GM12892 (cell line): Measurements from ENCODE around the gene FAM13A.
A peak's percentile ranks its signal among the peaks of the same experiment; 100 is the strongest.

Source experiments
- DNase-seq: peaks from one replicate; pipeline ENCODE4 v3.0.0; 2011; ENCODE audit not compliant: insufficient read length
- FAIRE-seq: peaks from 2 replicates; lab custom pipeline; 2011; peaks lifted over from hg19 to GRCh38; lab: Jason Lieb, UNC
- POLR2A ChIP-seq: IDR thresholded peaks from 2 replicates; pipeline ENCODE4 v1.6.1; 2011; ENCODE audit warnings: low read depth, low read length, control low read depth
- POLR2AphosphoS5 ChIP-seq: IDR thresholded peaks from 2 replicates; pipeline ENCODE4 v1.6.1; 2011; ENCODE audit warnings: low read depth, low read length, control low read depth
- TAF1 ChIP-seq: IDR thresholded peaks from 2 replicates; pipeline ENCODE4 v1.6.1; 2011; ENCODE audit warnings: low read depth, mild to moderate bottlenecking, control low read depth, low read length, borderline replicate concordance

Gene FAM13A

DNA sequence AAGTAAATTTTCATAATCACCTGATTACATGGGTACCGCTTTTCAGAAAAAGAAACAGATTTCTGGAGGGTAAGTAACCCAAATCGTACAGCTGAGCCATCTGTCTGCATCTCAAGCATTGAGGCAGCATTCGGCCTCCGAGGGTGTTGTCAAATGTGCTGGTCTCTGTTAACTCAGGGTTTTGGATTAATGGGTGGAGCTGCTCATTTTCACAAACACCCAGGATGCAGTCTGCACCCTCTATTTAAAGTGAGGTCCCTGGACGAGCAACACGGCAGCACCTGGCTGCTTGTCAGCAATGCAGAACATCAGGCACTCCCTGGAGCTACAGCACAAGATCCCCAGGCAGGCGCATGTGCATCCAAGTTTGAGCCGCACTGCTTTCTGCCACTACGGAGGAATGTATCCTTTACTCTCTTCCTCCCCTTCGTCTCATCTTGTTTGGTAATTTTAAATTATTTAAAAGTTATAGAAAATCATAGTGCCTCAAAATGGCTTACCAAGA is 334.7 kb downstream of the FAM13A start:
- DNase-seq (no peak), FAIRE-seq (no peak)
- no peak for TF ChIP-seq TAF1
- no peak for TF ChIP-seq POLR2AphosphoS5
- no peak for TF ChIP-seq POLR2A

DNA sequence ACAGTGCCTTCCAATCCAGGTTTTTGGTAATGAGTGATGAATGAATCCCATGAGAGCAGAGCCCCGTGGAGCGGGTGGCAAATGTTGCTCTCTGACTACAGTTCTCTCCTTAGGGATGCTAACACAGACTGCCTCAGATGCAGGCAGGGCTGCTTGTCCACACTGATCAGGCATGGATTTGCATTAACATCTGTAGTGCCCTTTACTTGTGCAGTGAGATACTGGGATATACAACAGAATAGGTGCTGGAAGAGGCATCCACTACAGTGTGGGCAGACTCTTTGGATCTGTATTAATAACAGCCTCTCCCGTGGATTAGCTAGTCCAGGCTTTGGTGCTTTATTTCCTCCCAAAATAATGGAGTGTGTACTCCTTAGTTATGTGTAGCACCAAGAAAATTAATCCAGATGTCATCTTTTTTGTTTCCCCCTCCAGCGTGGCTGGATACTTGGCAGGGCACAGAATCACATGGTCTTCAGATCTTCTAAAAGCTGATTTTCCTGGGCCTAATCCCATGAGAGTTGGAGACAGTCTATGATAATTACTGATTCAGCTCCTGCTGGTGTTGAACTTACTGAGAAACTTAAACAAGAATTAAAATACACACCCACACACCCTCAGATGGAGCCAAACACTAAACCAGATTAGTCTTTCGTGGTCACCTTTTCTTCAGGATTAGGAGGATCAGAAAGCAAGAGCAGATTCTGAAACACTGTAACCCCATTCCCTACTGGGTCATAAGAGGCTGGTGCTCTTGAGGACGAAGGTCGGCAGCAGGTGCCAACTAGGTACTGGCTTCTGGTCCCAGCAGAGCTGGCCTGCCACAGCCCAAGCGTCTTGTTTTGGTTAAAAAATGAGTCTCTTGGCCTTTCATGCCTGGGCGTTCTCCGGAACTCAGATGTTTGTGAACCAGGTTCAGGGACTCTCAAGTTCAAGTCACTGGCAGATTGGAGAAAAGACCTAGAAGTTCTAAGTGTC is 336.2 kb downstream of the FAM13A start:
- FAIRE-seq (no peak), DNase-seq (no peak)
- TF ChIP-seq TAF1 (no peak), POLR2AphosphoS5 (no peak), POLR2A (no peak)

DNA sequence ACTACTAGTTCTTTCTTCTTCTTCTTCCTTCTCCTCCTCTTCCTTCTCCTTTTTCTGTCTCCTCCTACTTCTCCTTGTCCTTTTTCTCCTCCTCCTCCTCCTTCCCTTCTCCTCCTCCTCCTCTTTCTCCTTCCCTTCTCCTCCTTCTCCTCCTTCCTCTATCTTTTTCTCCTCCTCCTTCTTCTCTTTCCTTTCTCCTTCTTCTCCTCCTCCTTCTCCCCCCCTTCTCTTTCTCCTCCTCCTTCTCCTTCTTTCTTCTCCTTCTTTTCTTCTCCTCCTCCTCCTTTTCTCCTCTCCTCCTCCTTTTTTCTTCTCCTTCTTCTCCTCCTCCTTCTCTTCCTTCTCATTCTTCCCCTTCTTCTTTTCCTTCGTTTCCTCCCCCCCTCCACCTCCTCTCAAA is 337.6 kb downstream of the FAM13A start:
- TF ChIP-seq TAF1 (no peak), POLR2AphosphoS5 (no peak), POLR2A (no peak)
- no peak for DNase-seq
- no peak for FAIRE-seq

DNA sequence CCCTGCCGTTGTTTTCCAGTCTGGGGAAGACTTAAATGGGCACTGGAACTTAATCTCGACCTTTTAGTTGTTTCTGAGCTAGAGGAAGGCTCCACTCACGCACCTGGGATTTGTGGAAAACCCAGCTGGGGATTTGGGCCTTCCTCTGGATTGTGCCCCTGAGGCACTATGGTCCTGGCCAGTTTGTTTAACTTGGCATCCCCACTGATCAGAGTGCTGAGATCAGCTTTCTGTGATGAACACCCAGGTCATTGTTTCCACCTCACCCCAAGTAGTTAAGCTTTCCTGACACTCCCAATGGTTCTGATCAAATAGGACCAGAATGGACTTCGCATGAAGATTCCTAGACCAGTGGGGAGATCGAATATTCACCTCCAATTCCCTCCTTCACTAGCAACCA is 338.9 kb downstream of the FAM13A start:
- FAIRE-seq = no peak
- no peak for DNase-seq
- TF ChIP-seq TAF1 (no peak), POLR2AphosphoS5 (no peak), POLR2A (no peak)

DNA sequence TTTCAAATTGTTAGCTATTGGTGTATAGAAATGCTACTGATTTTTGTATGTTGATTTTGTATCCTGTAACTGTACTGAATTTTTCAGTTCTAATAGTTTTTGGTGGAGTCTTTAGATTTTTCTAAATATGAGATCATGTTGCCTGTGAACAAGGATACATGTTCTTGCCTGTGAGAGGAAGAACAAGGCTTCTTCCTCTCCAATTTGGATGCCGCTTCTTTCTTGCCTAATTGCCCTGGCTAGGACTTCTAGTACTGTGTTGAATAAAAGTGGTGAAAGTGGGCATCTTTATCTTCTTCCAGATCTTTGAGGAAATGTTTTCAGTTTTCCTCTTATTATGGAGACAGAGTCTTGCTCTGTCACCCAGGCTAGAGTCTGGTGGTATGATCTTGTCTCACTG is 343.2 kb downstream of the FAM13A start:
- FAIRE-seq = no peak
- TF ChIP-seq POLR2AphosphoS5 = no peak
- TF ChIP-seq TAF1 = no peak
- no peak for TF ChIP-seq POLR2A
- DNase-seq = no peak

DNA sequence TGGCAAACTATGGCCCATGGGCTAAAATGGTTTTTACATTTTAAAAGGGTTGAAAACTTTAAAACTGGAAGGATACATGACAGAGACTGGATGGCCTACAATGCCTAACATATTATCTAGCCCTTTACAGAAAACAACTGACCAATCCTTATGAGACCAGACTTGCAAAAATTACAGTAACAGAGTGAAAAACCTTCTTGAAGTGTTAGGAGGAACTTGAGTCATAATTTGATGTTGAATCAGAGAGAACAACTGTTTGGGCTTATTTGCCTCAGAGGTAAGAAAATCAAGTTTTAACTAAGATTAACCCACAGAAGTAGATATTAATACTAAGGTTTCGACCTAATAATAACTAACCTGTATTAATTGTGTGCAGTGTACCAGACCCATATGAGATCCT is 347.0 kb downstream of the FAM13A start:
- DNase-seq = no peak
- TF ChIP-seq POLR2A (no peak), POLR2AphosphoS5 (no peak), TAF1 (no peak)
- FAIRE-seq = peak; percentile 44

DNA sequence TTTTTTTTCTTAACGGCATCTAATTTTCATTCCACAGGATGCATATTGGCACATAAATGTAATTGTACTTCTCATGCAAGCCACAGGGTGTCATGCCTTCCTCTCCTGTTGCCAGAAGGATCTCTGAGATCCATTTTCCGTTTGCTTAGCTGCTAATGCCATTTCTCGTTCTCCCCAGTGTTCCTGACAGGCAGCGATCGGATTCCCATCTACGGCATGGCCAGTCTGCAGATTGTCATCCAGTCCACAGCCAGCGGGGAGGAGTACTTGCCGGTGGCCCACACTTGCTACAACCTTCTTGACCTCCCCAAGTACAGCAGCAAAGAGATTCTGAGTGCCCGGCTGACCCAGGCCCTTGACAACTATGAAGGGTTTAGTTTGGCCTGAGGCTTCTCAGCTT is 350.4 kb downstream of the FAM13A start:
- TF ChIP-seq TAF1 = no peak
- no peak for TF ChIP-seq POLR2AphosphoS5
- no peak for TF ChIP-seq POLR2A
- FAIRE-seq (no peak), DNase-seq (no peak)

DNA sequence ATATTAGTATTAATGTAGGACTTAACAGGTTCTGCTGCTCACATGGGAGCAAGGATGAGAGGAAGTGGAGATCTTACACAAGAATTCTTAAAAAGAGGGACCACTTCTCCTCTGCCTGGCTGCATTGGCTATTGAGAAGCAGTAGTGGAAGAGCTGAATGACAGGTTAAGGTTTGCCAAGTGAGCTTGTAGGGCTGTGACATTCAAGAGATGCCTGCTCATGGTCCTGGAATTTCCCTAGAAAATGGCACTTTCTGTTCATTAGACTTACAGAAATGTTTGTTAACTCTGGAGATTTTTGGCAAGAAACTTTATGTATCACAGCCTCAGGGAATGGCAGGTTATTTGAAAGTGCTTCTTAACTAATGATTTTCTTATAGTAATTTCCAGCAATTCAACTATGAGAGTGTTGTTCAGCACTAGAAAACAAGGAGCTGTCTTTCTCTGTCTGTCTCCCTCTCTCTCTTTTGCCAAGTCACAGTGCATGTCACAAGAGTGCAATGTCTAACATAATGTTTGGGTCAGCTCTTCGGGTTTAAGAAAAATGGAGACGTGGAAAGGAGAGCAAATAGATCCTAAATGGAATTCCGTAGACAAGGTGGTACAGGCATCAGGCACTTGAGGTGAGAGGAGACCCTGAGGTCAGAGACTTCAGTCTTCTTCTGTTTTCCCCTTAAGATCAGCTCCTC is 351.0 kb downstream of the FAM13A start:
- DNase-seq (no peak), FAIRE-seq (no peak)

DNA sequence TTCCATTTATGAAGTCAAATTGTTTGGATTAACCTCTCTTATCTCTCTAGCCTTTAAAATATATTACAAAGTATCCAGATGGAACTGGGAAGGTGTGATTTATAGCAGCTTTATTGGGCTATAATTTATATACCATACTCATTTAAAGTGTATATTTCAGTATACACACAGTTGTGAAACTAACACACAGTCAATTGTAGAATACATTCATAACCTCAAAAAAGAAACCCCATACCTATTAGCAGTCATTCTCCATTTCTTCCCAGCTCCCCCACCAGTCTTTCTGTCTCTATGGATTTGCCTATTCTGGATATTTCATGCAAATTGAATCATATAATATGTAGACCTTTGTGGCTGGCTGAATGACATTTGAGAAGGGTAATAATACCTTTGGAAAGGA is 351.8 kb downstream of the FAM13A start:
- no peak for DNase-seq
- no peak for FAIRE-seq
- TF ChIP-seq TAF1 = no peak
- TF ChIP-seq POLR2A = no peak
- no peak for TF ChIP-seq POLR2AphosphoS5

More for the DNA sequence above, 351.0 kb downstream of the FAM13A start:
- TF ChIP-seq TAF1 = no peak
- TF ChIP-seq POLR2AphosphoS5 = no peak
- TF ChIP-seq POLR2A = no peak

DNA sequence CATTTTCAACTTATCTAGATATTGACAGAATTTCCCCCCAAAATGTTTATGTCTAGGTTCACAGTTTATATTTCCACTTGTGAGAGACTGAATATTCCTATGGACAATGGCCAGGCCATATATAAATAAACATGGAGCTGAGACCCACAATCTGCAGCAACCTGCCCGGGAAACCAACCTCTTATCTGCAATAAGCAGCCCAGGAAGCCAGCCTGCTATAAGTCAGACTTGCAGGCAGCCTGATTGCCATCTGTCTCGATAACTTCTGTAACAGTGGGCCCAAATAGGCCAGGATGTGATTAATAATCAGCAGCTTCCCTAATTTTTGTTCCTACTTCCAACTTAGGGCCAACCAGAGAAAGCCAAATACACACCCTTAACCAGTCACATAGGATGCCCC is 354.2 kb downstream of the FAM13A start:
- FAIRE-seq (no peak), DNase-seq (no peak)
- TF ChIP-seq POLR2AphosphoS5 (no peak), POLR2A (no peak), TAF1 (no peak)

DNA sequence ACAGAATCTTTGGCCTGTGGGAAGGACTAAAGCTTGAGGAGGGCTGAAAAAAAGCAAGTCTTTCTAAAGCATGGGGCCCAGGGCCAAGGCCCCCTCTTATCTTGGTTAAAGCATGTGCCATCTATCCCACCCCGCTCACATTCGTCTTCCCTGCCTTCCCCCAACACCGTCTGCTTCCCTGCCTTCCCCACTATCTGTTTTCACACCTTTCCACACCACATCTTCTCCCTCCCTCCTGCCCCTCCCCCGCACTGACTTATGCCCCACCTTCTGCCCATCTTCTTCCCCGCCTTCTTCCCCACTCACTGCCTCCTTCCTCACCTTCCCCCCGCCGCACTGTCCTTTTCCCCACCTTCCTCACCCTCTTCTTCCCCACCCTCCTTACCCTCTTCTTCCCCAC is 358.5 kb downstream of the FAM13A start:
- DNase-seq = no peak
- no peak for TF ChIP-seq TAF1
- no peak for TF ChIP-seq POLR2A
- TF ChIP-seq POLR2AphosphoS5 = no peak
- FAIRE-seq = no peak
